Measurements from ENCODE around the gene OBP2A.

The OBP2A gene

GRCh38 chr9:135512904-135513303, 33.0 kb upstream of the OBP2A start:
- TF ChIP-seq ZBTB7A (IDR thresholded peaks at IDR 0.05; ENCODE audit: low read depth) (no peak), NFIC (IDR thresholded peaks at IDR 0.05) (no peak), EP300 (IDR thresholded peaks at IDR 0.05; ENCODE audit: borderline replicate concordance) (no peak)

- no peak for TF ChIP-seq TEAD4 (IDR thresholded peaks at IDR 0.05)
- TF ChIP-seq YY1 (IDR thresholded peaks at IDR 0.05; ENCODE audit: low read depth): no peak
- TF ChIP-seq TCF12 (IDR thresholded peaks at IDR 0.05; ENCODE audit: low read depth): no peak
- TF ChIP-seq TAF1 (IDR thresholded peaks at IDR 0.05; ENCODE audit: low read depth): no peak
- no peak for TF ChIP-seq EP300 (IDR thresholded peaks at IDR 0.05; ENCODE audit: borderline replicate concordance)
- no peak for TF ChIP-seq REST (IDR thresholded peaks at IDR 0.05; ENCODE audit: low read depth)
- TF ChIP-seq EGR1 (IDR thresholded peaks at IDR 0.05): no peak
- no peak for TF ChIP-seq USF1 (IDR thresholded peaks at IDR 0.05)
Observed at GRCh38 chr9:135513351-135513846, 32.5 kb upstream of the OBP2A start.

GRCh38 chr9:135514342-135515082, 31.4 kb upstream of the OBP2A start:
- TF ChIP-seq USF1 (IDR thresholded peaks at IDR 0.05): no peak
- TF ChIP-seq YY1 (IDR thresholded peaks at IDR 0.05; ENCODE audit: low read depth): no peak
- TF ChIP-seq CEBPB (IDR thresholded peaks at IDR 0.05): no peak
- TF ChIP-seq REST (IDR thresholded peaks at IDR 0.05; ENCODE audit: low read depth): no peak
- TF ChIP-seq TAF1 (IDR thresholded peaks at IDR 0.05; ENCODE audit: low read depth): no peak
- TF ChIP-seq TCF12 (IDR thresholded peaks at IDR 0.05; ENCODE audit: low read depth): no peak
- no peak for TF ChIP-seq ZBTB7A (IDR thresholded peaks at IDR 0.05; ENCODE audit: low read depth)
- no peak for TF ChIP-seq FOXM1 (IDR thresholded peaks at IDR 0.05; ENCODE audit: borderline replicate concordance, low read depth)
- TF ChIP-seq EP300 (IDR thresholded peaks at IDR 0.05; ENCODE audit: borderline replicate concordance): no peak
- no peak for TF ChIP-seq CREB1 (IDR thresholded peaks at IDR 0.05; ENCODE audit: low read depth)
- no peak for TF ChIP-seq EGR1 (IDR thresholded peaks at IDR 0.05)
- TF ChIP-seq NFIC (IDR thresholded peaks at IDR 0.05): no peak
- no peak for TF ChIP-seq TEAD4 (IDR thresholded peaks at IDR 0.05)
- TF ChIP-seq RAD21 (IDR thresholded peaks at IDR 0.05; ENCODE audit: low read depth): no peak

- TF ChIP-seq YY1 (IDR thresholded peaks at IDR 0.05; ENCODE audit: low read depth) (no peak), ZBTB7A (IDR thresholded peaks at IDR 0.05; ENCODE audit: low read depth) (no peak), TCF12 (IDR thresholded peaks at IDR 0.05; ENCODE audit: low read depth) (no peak), CEBPB (IDR thresholded peaks at IDR 0.05) (no peak), RAD21 (IDR thresholded peaks at IDR 0.05; ENCODE audit: low read depth) (no peak), CREB1 (IDR thresholded peaks at IDR 0.05; ENCODE audit: low read depth) (no peak), NFIC (IDR thresholded peaks at IDR 0.05) (no peak), FOXM1 (IDR thresholded peaks at IDR 0.05; ENCODE audit: borderline replicate concordance, low read depth) (no peak), TAF1 (IDR thresholded peaks at IDR 0.05; ENCODE audit: low read depth) (no peak), REST (IDR thresholded peaks at IDR 0.05; ENCODE audit: low read depth) (no peak), TEAD4 (IDR thresholded peaks at IDR 0.05) (no peak), EP300 (IDR thresholded peaks at IDR 0.05; ENCODE audit: borderline replicate concordance) (no peak), USF1 (IDR thresholded peaks at IDR 0.05) (no peak), EGR1 (IDR thresholded peaks at IDR 0.05) (no peak)
Observed at GRCh38 chr9:135515083-135515951, 30.6 kb upstream of the OBP2A start.
